ENCODE data around the gene FOXL2. TPM values are rescaled to one million over a fixed set of nuclear protein-coding genes. Genes with fewer than 3 reads are reported as not detected.

The FOXL2 gene
- polyA plus RNA-seq, 1 of the 3 experiments (the other 2 are of a cell fraction) = not detected

DNA sequence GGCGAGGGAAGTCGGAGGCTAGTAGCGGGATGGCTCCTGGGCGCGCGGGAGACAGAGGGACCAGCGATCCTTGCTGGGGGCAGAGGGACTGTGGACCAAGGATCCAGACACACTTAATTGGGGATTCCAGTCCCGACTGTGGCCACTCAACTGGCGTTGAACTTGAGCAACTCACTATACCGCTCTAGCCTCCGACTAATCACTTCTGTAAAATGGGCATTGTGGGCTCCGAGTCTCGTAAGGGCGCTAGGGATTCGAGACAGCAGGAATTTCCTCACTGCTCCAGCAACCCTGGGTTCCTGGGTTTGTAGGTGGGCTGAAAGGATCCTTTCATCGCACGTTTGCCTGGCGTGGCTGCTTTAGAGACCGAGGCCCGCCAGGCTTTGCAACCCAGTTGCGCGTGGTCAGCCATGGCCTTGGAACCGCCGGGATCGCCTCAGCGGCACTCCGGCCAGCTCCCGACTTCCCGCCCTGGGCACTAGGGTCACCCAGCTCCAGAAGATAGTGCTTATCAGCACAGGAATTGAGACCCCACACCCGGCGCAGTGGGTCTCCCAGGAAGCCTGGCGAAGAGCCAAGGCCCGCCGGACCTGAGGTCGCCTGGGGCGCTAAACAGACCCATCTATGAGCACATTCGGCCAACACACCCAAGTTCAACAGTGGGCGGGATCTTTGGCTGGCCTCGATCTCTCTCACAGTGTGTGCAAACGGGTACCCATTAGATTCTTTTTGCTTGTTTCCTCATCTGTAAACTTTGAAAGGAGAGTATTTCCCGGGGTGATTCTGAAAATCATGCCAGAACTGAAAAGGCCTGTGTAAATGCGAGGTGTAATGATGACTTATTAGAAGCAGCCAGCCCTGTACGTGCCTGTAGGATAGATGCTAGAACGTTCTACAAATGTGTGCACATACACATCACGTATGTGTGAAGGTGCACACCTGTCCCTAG, 9.9 kb downstream of the FOXL2 start:
- Histone ChIP-seq H3K9me2 (no peaks in the 10 kb centered on the region), H3K4me2 (peak overlapping the region; percentile 79), H3K27me3 (ENCODE audit: insufficient read depth) (peaks cover 83% of the 10 kb centered on the region), H3K27ac (ENCODE audit: low read depth in 2 of 2, low read length in 1 of 2) (no peak overlapping the region), H3K79me2 (ENCODE audit: insufficient read depth) (no peaks in the 10 kb centered on the region), H3K4me3 (ENCODE audit: low read depth in 2 of 2, low read length in 1 of 2) (peak overlapping the region in 1 of 2 experiments; percentile 52; a peak in 2 of 4 replicates), H3K9ac (no peak overlapping the region), H2AFZ (ENCODE audit: low read depth) (no peak overlapping the region), H3K36me3 (replicated peaks in 1 of 2; ENCODE audit: control insufficient read depth in 1 of 2, insufficient read depth in 2 of 2, low read length in 1 of 2) (no peaks in the 10 kb centered on the region), H4K20me1 (ENCODE audit: insufficient read depth) (peaks cover 14% of the 10 kb centered on the region; the same call in 1 of the 2 replicates), H3K9me3 (no peaks in the 10 kb centered on the region), H3K4me1 (ENCODE audit: control insufficient read depth in 1 of 2, insufficient read depth in 2 of 2, low read depth in 1 of 2, low read length in 1 of 2) (peaks cover 0 to 8% of the 10 kb centered on the region in 2 experiments; a peak in 1 of 4 replicates), H3F3A (replicated peaks; ENCODE audit: insufficient read depth) (no peaks in the 10 kb centered on the region)
- DNase-seq = peak; percentile 44
- CTCF ChIA-PET = interaction anchor here (0.6 to 3.7 kb wide), 39 partner anchors 8 to 587 kb away, joined by 3 to 100 read pairs (median 5); partner anchors contain the start of genes CEP70, FOXL2 and FOXL2NB
- TF ChIP-seq RAD21 (IDR thresholded peaks at IDR 0.05; ENCODE audit: low read length) = no peak
- no peak for TF ChIP-seq SIN3A (IDR thresholded peaks at IDR 0.05; ENCODE audit: borderline replicate concordance, low read depth, low read length)
- TF ChIP-seq, protein P1, sequence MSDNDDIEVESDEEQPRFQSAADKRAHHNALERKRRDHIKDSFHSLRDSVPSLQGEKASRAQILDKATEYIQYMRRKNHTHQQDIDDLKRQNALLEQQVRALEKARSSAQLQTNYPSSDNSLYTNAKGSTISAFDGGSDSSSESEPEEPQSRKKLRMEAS (IDR thresholded peaks at IDR 0.05; ENCODE audit: low read depth) = no peak
- no peak for TF ChIP-seq CTCF (IDR thresholded peaks at IDR 0.05)
- TF ChIP-seq MEF2A (IDR thresholded peaks at IDR 0.05; ENCODE audit: borderline replicate concordance, low read depth) = no peak
- no peak for TF ChIP-seq EP300 (IDR thresholded peaks at IDR 0.05; ENCODE audit: borderline replicate concordance in 1 of 2, low read depth in 1 of 2, low read length in 1 of 2)
- TF ChIP-seq FOXJ3 (CRISPR knock-in tag; IDR thresholded peaks at IDR 0.05) = no peak
- TF ChIP-seq, protein P2, sequence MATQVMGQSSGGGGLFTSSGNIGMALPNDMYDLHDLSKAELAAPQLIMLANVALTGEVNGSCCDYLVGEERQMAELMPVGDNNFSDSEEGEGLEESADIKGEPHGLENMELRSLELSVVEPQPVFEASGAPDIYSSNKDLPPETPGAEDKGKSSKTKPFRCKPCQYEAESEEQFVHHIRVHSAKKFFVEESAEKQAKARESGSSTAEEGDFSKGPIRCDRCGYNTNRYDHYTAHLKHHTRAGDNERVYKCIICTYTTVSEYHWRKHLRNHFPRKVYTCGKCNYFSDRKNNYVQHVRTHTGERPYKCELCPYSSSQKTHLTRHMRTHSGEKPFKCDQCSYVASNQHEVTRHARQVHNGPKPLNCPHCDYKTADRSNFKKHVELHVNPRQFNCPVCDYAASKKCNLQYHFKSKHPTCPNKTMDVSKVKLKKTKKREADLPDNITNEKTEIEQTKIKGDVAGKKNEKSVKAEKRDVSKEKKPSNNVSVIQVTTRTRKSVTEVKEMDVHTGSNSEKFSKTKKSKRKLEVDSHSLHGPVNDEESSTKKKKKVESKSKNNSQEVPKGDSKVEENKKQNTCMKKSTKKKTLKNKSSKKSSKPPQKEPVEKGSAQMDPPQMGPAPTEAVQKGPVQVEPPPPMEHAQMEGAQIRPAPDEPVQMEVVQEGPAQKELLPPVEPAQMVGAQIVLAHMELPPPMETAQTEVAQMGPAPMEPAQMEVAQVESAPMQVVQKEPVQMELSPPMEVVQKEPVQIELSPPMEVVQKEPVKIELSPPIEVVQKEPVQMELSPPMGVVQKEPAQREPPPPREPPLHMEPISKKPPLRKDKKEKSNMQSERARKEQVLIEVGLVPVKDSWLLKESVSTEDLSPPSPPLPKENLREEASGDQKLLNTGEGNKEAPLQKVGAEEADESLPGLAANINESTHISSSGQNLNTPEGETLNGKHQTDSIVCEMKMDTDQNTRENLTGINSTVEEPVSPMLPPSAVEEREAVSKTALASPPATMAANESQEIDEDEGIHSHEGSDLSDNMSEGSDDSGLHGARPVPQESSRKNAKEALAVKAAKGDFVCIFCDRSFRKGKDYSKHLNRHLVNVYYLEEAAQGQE (IDR thresholded peaks at IDR 0.05; ENCODE audit: low read depth, low read length) = no peak
- no peak for TF ChIP-seq POLR2AphosphoS5 (IDR thresholded peaks at IDR 0.05; ENCODE audit: low read depth, low read length)
- no peak for TF ChIP-seq RXRA (IDR thresholded peaks at IDR 0.05; ENCODE audit: borderline replicate concordance, low read depth)
- TF ChIP-seq RCOR1 (IDR thresholded peaks at IDR 0.05; ENCODE audit: low read length) = no peak
- TF ChIP-seq, protein P3, sequence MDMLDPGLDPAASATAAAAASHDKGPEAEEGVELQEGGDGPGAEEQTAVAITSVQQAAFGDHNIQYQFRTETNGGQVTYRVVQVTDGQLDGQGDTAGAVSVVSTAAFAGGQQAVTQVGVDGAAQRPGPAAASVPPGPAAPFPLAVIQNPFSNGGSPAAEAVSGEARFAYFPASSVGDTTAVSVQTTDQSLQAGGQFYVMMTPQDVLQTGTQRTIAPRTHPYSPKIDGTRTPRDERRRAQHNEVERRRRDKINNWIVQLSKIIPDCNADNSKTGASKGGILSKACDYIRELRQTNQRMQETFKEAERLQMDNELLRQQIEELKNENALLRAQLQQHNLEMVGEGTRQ (IDR thresholded peaks at IDR 0.05; ENCODE audit: borderline replicate concordance, low read depth, low read length) = no peak
- TF ChIP-seq FOSL2 (IDR thresholded peaks at IDR 0.05; ENCODE audit: borderline replicate concordance, low read depth) = no peak
- TF ChIP-seq NRF1 (IDR thresholded peaks at IDR 0.05; ENCODE audit: low read depth, low read length) = no peak
- TF ChIP-seq CHD2 (IDR thresholded peaks at IDR 0.05; ENCODE audit: low read length, partially characterized antibody) = no peak
- TF ChIP-seq TAF1 (IDR thresholded peaks at IDR 0.05; ENCODE audit: borderline replicate concordance, low read depth, low read length) = no peak
- no peak for TF ChIP-seq JUND (IDR thresholded peaks at IDR 0.05)
- no peak for TF ChIP-seq PBX3 (IDR thresholded peaks at IDR 0.05)
- WGBS (ENCODE audit: low lambda C conversion rate) = 16% methylated on average over 35 of the region's 45 CpGs
- POLR2A ChIA-PET = interaction anchor here (0.9 kb wide), 1 partner anchor 343 kb away, joined by 4 read pairs; the partner anchor contains the start of gene CEP70
